Measurements from ENCODE around the gene ZNF407. TPM values are rescaled to one million over a fixed set of nuclear protein-coding genes. Genes with fewer than 3 reads are reported as not detected.

The ZNF407 gene
- total and polyA plus RNA-seq, 12 donors: 2.5 to 20.2 (median 8.4) TPM

GRCh38 chr18:75114231-75114764 is 516.6 kb downstream of the ZNF407 start:
- H3K36me3 ChIP-seq (replicated peaks in 1 of 2): no peaks in the 10 kb centered on the region
- H3K27ac ChIP-seq: no peak overlapping the region
- no peak overlapping the region for H3K4me3 ChIP-seq
- intact Hi-C loops (cut with DNase I): no loop called here
- H3K4me1 ChIP-seq (replicated peaks in 1 of 2): no peaks in the 10 kb centered on the region
- no peak for DNase-seq
- H3K9me3 ChIP-seq (replicated peaks in 1 of 3): no peaks in the 10 kb centered on the region
- 71 to 86% (median 74%) methylated on average over 6 of the region's 6 CpGs for WGBS, 4 donors
- no peak for TF ChIP-seq CTCF (IDR thresholded peaks at IDR 0.05)
- TF ChIP-seq POLR2A (IDR thresholded peaks at IDR 0.05): no peak
- no peaks in the 10 kb centered on the region for H3K27me3 ChIP-seq

Other genes starting within 250 kb of the ZNF407 start
- under 1 TPM in 2 of 9 donors, not detected in 7; 0.22 to 0.37 TPM for gene DIPK1C, start 140.6 kb upstream of the ZNF407 start, total RNA-seq
- gene DIPK1C, start 140.6 kb upstream of the ZNF407 start, polyA plus RNA-seq: under 1 TPM in 1 of 3 donors, not detected in 2; 0.17 TPM
- 100 to 1,000 TPM in 5 of 9 donors, 10 to 100 TPM in 4; 64.8 to 159 (median 104) TPM for gene CNDP2, start 101.5 kb upstream of the ZNF407 start, total RNA-seq
- gene CNDP2, start 101.5 kb upstream of the ZNF407 start, polyA plus RNA-seq: 100 to 1,000 TPM in 1 of 3 donors, 10 to 100 TPM in 2; 49.7 to 105 (median 52.4) TPM
- gene CNDP1, start 63.4 kb upstream of the ZNF407 start, total RNA-seq: not detected
- gene CNDP1, start 63.4 kb upstream of the ZNF407 start, polyA plus RNA-seq: under 1 TPM in 2 of 3 donors, not detected in 1; 0.16 to 0.27 TPM

Data from adrenal gland (tissue), 12 donors.